Measurements from ENCODE around the gene NCOA3. TPM values are rescaled to one million over a fixed set of nuclear protein-coding genes. Genes with fewer than 3 reads are reported as not detected.

Gene NCOA3
- total RNA-seq, 1 experiment from 2014 or later: 23.3 TPM

GRCh38 chr20:47698142-47698541 lies 196.5 kb downstream of the NCOA3 start:
- Histone ChIP-seq H2BK120ac (ENCODE audit: low read depth, low read length, poor library complexity, severe bottlenecking) (no peak overlapping the region), H2BK12ac (ENCODE audit: insufficient read length, low read depth, low read length) (no peak overlapping the region), H3K4me2 (ENCODE audit: insufficient read depth, insufficient read length, low read length) (no peak overlapping the region), H3K23ac (ENCODE audit: insufficient read length, low read depth, low read length) (no peak overlapping the region), H3K79me1 (ENCODE audit: insufficient read depth, low read depth, low read length, poor library complexity, severe bottlenecking) (no peaks in the 10 kb centered on the region), H3K4ac (ENCODE audit: low read depth, low read length) (no peak overlapping the region), H3K79me2 (ENCODE audit: insufficient read depth, low read length) (no peaks in the 10 kb centered on the region), H3K27me3 (ENCODE audit: insufficient read depth, low read length) (no peaks in the 10 kb centered on the region), H4K8ac (replicated peaks; ENCODE audit: insufficient read length, low read depth, low read length) (no peak overlapping the region), H3K4me1 (ENCODE audit: insufficient read depth, low read length) (no peaks in the 10 kb centered on the region), H3K23me2 (ENCODE audit: insufficient read length, low read depth, low read length, poor library complexity, severe bottlenecking) (no peaks in the 10 kb centered on the region), H3K9me3 (ENCODE audit: control insufficient read depth, low read depth, low read length) (no peaks in the 10 kb centered on the region), H3K56ac (ENCODE audit: insufficient read length, low read depth, low read length) (no peak overlapping the region), H4K5ac (ENCODE audit: insufficient read length, low read depth, low read length) (no peak overlapping the region), H2AK5ac (ENCODE audit: insufficient read length, low read length) (no peak overlapping the region), H2BK15ac (ENCODE audit: low read depth, low read length) (no peak overlapping the region), H4K20me1 (ENCODE audit: control insufficient read depth, insufficient read depth, insufficient read length) (no peaks in the 10 kb centered on the region), H3K9ac (ENCODE audit: extremely low read depth, insufficient read length, low read length) (no peak overlapping the region), H3K18ac (ENCODE audit: insufficient read length, low read depth, low read length) (no peak overlapping the region), H3K14ac (ENCODE audit: insufficient read depth, low read length) (no peak overlapping the region), H3K27ac (ENCODE audit: insufficient read length, low read depth, low read length) (no peak overlapping the region), H4K91ac (ENCODE audit: insufficient read length, low read depth, low read length) (no peak overlapping the region), H3T11ph (ENCODE audit: low read length) (no peak overlapping the region), H2AFZ (ENCODE audit: low read length) (no peak overlapping the region), H2BK5ac (ENCODE audit: insufficient read length, low read length) (no peak overlapping the region), H2BK20ac (ENCODE audit: low read depth, low read length, poor library complexity, severe bottlenecking) (no peak overlapping the region)
- H3K27me3 Mint-ChIP-seq (ENCODE audit: low read depth): no peaks in the 10 kb centered on the region
- H3K4me3 Mint-ChIP-seq: no peak overlapping the region
- no peak overlapping the region for H3K27ac Mint-ChIP-seq
- peaks cover 0 to 4% (median 1%) of the 10 kb centered on the region in 3 experiments; a peak in 1 of 7 replicates for H3K36me3 Mint-ChIP-seq (ENCODE audit: insufficient read depth in 1 of 3, low read depth in 3 of 3)
- H3K4me1 Mint-ChIP-seq: peaks cover 0 to 2% of the 10 kb centered on the region in 2 experiments; a peak in 1 of 4 replicates
- no peak for DNase-seq
- TF ChIP-seq, protein P1, sequence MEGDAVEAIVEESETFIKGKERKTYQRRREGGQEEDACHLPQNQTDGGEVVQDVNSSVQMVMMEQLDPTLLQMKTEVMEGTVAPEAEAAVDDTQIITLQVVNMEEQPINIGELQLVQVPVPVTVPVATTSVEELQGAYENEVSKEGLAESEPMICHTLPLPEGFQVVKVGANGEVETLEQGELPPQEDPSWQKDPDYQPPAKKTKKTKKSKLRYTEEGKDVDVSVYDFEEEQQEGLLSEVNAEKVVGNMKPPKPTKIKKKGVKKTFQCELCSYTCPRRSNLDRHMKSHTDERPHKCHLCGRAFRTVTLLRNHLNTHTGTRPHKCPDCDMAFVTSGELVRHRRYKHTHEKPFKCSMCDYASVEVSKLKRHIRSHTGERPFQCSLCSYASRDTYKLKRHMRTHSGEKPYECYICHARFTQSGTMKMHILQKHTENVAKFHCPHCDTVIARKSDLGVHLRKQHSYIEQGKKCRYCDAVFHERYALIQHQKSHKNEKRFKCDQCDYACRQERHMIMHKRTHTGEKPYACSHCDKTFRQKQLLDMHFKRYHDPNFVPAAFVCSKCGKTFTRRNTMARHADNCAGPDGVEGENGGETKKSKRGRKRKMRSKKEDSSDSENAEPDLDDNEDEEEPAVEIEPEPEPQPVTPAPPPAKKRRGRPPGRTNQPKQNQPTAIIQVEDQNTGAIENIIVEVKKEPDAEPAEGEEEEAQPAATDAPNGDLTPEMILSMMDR (conservative IDR thresholded peaks at IDR 0.05): no peak
- H3K9me3 Mint-ChIP-seq: no peaks in the 10 kb centered on the region
- no CpG with 5 or more reads among the region's 6 CpGs for WGBS (ENCODE audit: extremely low coverage, insufficient read length, low lambda C conversion rate)

All from H9 (cell line).